ENCODE measurements around the gene ADCYAP1R1.

DNA sequence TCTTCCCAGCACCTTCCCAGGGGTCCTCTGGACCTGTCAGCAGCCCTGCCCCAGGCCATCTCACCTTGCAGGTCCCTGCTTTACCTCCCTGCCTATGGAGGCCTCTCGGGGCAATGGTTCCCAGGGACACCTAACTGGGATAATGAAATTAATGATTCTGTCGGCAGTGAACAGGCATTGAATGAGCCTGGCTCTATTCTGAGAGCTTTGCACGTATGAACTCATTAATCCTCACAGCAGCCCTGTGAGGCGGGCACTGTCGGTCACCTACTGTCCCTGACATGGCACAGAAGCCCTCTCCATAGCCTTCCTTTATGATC is 22.9 kb downstream of the ADCYAP1R1 start:
- TF ChIP-seq, protein P1, sequence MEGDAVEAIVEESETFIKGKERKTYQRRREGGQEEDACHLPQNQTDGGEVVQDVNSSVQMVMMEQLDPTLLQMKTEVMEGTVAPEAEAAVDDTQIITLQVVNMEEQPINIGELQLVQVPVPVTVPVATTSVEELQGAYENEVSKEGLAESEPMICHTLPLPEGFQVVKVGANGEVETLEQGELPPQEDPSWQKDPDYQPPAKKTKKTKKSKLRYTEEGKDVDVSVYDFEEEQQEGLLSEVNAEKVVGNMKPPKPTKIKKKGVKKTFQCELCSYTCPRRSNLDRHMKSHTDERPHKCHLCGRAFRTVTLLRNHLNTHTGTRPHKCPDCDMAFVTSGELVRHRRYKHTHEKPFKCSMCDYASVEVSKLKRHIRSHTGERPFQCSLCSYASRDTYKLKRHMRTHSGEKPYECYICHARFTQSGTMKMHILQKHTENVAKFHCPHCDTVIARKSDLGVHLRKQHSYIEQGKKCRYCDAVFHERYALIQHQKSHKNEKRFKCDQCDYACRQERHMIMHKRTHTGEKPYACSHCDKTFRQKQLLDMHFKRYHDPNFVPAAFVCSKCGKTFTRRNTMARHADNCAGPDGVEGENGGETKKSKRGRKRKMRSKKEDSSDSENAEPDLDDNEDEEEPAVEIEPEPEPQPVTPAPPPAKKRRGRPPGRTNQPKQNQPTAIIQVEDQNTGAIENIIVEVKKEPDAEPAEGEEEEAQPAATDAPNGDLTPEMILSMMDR (IDR thresholded peaks at IDR 0.05) = no peak
- TF ChIP-seq EP300 (IDR thresholded peaks at IDR 0.05) (no peak), POLR2AphosphoS5 (IDR thresholded peaks at IDR 0.05) (no peak), POLR2A (IDR thresholded peaks at IDR 0.05) (no peak)
